GM18519 (cell line): ENCODE data around the gene ART1.

Experiments
- ATAC-seq: cut with Tn5 transposase; IDR thresholded peaks from one replicate; pipeline ENCODE4 v1.9.1; 2021; ENCODE audit warnings: mild to moderate bottlenecking, moderate library complexity; ENCODE audit not compliant: unreplicated experiment, low FRiP score

The ART1 gene

GRCh38 chr11:3664032-3664630 is 19.2 kb downstream of the ART1 start:
- no peak for ATAC-seq

DNA sequence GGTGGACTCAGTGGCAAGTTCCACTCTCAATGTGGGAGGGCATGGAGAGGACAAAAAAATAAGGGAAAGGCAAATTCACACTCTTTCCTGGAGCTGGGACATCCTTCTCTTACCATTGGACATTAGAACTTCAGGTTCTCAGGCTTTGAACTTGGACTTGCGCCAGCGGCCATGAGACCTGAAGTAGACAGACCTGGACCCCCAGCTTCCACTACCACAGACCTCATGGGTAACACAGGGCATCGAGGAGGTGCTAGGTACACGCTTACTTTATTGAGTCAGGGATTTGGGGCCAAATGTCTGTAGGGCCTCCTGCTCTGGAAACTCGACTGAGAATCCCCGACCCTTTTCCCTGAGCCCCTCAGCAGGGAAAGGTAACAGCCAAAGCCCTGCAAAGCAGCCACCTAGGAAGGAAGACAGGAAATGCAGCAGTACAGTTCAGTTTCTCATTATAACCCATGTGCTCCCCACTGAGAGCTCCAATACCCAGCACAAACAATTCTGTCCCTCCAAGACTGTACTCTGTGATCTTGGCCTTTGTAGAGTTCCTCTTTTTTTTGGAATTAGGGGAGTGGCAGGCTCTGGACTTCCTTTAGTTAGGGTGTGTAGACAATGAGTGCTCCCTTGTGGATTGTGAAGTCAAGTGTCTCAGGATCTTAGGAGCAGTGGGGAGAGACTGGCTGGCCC is 20.6 kb downstream of the ART1 start:
- ATAC-seq = no peak

DNA sequence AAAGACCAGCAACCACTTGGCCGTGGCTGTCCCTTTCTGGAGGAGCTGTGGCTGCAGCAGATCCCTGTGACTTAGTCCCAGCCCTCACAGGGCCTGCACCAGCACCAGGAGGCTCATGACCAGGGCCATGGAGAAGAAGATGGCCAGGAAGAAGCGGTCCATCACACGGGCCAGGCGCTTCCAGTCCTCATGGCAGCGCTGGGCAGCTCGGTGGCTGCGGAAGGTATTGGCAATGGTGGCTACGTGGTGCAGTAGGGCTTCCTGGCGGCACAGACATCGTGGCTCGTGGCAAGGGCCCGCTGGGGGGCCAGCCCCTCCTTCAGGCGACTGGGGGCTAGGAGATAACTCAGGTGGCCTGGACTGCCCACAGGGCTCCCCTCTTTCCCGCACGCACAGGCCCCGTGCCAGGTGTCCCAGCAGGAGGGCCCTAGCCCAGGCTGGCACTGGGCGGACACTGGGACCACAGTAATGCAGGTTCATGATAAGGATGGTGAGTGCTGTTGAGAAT is 21.1 kb downstream of the ART1 start:
- ATAC-seq = no peak

DNA sequence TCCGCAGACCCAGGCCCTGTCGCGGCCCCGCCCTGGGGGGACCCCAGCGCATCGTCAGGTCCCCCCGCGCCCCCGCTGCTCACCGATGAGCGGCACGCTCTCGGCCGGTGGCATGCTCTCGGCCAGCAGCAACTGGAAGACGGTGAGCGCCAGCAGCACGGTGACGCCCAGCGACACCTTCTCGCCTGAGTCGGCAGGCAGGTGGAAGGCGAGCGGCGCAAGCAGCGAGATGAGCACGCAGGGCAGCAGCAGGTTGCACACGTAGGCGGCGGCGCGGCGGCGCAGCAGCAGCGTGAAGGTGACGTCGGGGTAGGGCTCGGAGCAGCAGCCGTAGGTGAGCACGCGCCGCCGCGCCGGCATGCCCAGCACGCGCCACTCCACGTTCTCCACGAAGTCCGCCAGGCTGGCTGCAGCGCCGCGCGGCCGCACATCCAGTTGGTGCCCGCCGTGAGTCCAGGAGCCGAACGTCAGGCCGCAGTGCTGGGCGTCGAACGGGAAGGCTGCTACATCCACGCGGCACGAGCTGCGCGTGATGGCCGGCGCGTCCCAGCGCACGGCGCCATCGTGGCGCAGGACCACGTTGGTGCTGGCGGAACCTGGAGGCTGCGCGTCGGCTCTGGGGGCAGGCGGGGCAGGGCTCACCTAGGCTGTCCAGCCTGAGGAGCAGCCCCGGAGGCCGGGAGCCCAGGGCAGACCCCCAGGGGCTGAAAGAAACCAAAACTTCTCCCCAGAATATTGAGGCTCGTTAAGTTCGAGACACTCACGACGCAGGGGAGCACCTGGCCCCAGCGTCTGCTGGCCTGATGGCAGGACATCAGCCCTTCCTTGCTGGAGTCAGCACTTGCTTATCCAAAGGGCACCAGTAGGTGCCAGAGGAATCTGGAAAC is 22.5 kb downstream of the ART1 start:
- no peak for ATAC-seq

GRCh38 chr11:3669128-3669527 is 24.2 kb downstream of the ART1 start:
- no peak for ATAC-seq

DNA sequence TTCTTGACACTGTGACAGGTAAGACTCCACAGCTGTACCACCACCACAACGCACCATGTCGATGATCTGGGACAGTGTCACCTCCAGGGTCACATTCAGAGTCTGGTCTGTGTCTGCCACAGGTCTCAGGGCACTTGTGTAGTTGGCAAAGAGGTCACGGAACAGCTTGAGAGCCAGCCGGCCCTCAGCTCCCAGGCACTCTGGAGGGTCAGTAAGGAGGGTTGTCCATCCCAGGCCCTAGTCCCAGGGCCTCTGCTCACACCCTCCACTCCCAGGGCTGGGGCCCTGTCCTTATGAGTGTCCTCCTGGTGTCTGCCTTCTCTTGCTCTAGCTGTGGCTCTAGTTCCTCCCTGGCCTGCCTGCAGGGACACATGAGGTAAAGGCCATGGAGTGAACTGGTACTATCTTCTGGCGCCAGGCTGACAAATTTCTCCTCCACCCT is 24.8 kb downstream of the ART1 start:
- ATAC-seq = no peak

- no peak for ATAC-seq
Observed at GRCh38 chr11:3671334-3672254, 26.7 kb downstream of the ART1 start, which contains the start of gene CHRNA10. CHRNA10 (minus strand) TSS chr11:3671384; CDS start chr11:3671312, 72 bp downstream.

GRCh38 chr11:3674189-3674588 is 29.3 kb downstream of the ART1 start:
- ATAC-seq = no peak

DNA sequence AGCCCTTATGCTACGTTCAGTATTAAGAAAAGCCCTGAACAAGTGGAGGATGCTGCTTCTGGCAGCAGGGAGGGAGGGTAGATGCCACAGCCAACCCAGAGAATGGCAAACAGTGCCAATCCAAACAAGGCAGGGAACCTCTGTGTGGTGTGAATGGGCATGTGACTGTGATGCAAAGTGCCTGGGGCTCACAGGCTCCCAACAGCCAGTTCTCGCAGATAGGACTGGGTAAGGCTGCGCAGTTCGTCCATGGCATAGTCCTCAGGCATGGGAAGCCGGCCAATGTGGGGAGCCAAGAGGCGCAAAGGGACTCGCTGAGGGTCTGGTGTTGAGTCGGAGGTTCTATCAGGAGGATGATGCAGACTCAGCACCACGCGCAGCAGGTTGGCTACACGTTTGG is 31.0 kb downstream of the ART1 start:
- ATAC-seq = no peak

- no peak for ATAC-seq
Observed at GRCh38 chr11:3679077-3679476, 34.1 kb downstream of the ART1 start.

DNA sequence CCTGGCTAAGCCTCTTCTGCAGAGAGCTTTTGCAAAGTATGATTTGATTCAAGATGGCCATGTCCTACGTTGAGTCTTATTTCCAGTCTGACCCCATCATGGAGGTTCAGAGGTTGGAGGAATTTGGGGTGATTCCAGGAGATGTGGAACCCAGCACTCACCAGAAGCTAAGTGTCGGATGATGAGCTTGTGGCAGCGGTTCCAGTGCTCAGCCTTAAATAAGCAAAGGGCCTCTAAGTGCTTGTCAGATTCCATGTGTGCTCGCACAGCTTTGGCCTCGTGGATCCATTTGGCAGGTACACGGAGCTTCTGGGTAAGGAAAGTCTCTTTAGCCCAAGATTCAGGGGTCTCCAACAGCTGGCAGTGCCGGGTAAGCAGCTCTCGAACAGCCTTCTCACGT is 38.1 kb downstream of the ART1 start:
- no peak for ATAC-seq

DNA sequence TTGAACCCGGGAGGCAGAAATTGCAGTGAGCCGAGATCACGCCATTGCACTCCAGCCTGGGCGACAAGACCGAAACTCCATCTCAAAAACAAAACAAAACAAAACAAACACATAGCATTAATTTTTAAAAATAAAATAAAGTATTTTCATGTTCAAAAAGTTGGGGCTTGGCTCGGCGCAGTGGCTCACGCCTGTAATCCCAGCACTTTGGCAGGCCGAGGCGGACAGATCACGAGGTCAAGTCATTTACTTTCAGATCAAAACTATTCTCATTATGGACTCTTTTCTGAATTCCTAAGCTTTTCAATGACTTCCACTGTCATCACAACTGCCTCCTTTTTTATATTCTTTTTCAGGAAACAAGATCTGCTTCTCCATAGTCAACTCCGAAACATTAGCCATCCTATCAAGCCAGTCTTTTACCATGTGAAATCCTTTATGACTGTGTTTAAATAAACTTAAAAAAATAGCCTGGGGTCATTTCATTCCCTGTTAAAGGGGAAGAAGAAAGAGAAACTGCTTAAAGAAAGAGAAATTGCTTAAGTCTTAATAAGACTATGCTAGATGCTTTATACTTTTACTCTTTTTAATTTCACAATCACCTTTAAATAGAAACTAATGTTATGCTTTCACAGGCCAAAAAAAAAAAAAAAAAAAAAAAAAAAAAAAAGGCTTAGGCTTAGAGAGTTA is 39.3 kb downstream of the ART1 start:
- ATAC-seq = no peak

- no peak for ATAC-seq
Observed at GRCh38 chr11:3684819-3685172, 39.9 kb downstream of the ART1 start.

GRCh38 chr11:3685923-3686322 is 41.0 kb downstream of the ART1 start:
- ATAC-seq = no peak

GRCh38 chr11:3686751-3687150 is 41.8 kb downstream of the ART1 start:
- ATAC-seq = no peak

- ATAC-seq = no peak
Observed at GRCh38 chr11:3700410-3700809, 55.5 kb downstream of the ART1 start.

DNA sequence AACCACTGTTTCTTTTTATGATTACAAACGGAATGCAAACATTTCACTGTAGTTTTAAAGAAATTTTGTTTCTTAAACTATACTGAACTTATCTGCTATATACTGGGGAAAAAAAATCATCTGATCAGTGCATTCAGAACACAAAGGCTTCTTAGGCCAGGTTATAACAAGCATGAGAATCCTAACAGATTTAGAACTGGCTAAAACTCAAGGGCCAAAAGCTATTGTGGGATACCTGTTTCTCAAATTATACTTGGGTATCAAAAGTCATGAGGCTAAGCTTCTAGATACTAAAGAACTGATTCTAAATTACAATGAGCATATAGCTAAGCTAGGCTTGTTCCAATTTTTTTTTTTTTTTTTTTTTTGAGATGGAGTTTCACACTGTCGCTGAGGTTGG is 56.0 kb downstream of the ART1 start:
- no peak for ATAC-seq

GRCh38 chr11:3703383-3703782 is 58.5 kb downstream of the ART1 start:
- no peak for ATAC-seq

DNA sequence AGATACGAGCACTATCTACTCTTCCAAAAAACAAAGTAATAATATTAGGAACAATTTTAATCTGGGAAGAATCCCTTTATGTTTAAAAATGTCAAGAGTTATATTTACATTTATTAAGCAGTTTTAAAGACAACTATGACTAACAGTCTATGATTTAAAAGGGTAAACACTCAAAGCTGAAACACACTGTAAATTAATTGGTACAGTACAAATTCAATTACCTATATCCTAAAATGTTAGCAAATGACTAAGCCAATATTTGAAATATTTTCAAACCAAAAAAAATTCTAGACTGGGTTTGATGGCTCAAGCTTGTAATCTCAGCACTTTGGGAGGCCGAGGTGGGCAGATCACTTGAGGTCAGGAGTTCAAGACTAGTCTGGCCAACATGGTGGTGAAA is 62.2 kb downstream of the ART1 start:
- no peak for ATAC-seq

GRCh38 chr11:3709977-3710376 is 65.0 kb downstream of the ART1 start:
- no peak for ATAC-seq
